GM19099 (cell line): ENCODE results near the gene AMPH.

Experiments used
- POLR2A ChIP-seq: IDR thresholded peaks from 3 replicates; pipeline ENCODE4 v1.6.1; 2011; ENCODE audit warnings: low read depth; ENCODE audit not compliant: insufficient read length; ENCODE audit errors: extremely low read depth

Gene AMPH

GRCh38 chr7:38368191-38368605 lies 263.0 kb downstream of the AMPH start:
- TF ChIP-seq POLR2A = no peak

- TF ChIP-seq POLR2A = no peak
Measured at GRCh38 chr7:38367301-38367890, 263.8 kb downstream of the AMPH start.

GRCh38 chr7:38363379-38363778 lies 267.8 kb downstream of the AMPH start:
- peak; percentile 13 for TF ChIP-seq POLR2A

GRCh38 chr7:38360776-38361175 lies 270.4 kb downstream of the AMPH start:
- TF ChIP-seq POLR2A = no peak

GRCh38 chr7:38351601-38352000 lies 279.6 kb downstream of the AMPH start:
- no peak for TF ChIP-seq POLR2A

- peak; percentile 30 for TF ChIP-seq POLR2A
Measured at GRCh38 chr7:38349869-38350583, 281.1 kb downstream of the AMPH start.

- no peak for TF ChIP-seq POLR2A
Measured at GRCh38 chr7:38339953-38340819, 291.0 kb downstream of the AMPH start.

- TF ChIP-seq POLR2A = peak; percentile 40
Measured at GRCh38 chr7:38335492-38336147, 295.6 kb downstream of the AMPH start.

GRCh38 chr7:38335128-38335491 lies 296.1 kb downstream of the AMPH start:
- no peak for TF ChIP-seq POLR2A

GRCh38 chr7:38334163-38334562 lies 297.0 kb downstream of the AMPH start:
- TF ChIP-seq POLR2A = no peak
